Hepatocyte (in vitro differentiated cells): ENCODE results near the gene HSD17B3. TPM values are rescaled to one million over a fixed set of nuclear protein-coding genes. Genes with fewer than 3 reads are reported as not detected.

Experiments used
- DNase-seq: peaks from one replicate; pipeline ENCODE4 v3.0.0-alpha.2; 2016; ENCODE audit warnings: low spot score
- H2AFZ ChIP-seq: fragments of 200-600 bp; sonication (generic); 2 replicates; pipeline ENCODE4 v1.6.0; 2016; ENCODE audit warnings: antibody characterized with exemption, mild to moderate bottlenecking
- H3K27ac ChIP-seq: fragments of 200-600 bp; sonication (generic); 2 replicates; pipeline ENCODE4 v1.5.1; 2016; ENCODE audit warnings: mild to moderate bottlenecking
- H3K27me3 ChIP-seq: fragments of 200-600 bp; sonication (generic); 2 replicates; pipeline ENCODE4 v1.6.1; 2016
- H3K36me3 ChIP-seq: fragments of 200-600 bp; sonication (generic); replicated peaks from 2 replicates; pipeline ENCODE4 v1.5.1; 2016; ENCODE audit warnings: low read depth; ENCODE audit not compliant: insufficient read depth
- H3K4me1 ChIP-seq: fragments of 200-600 bp; sonication (generic); 2 replicates; pipeline ENCODE4 v1.5.1; 2016; ENCODE audit warnings: mild to moderate bottlenecking, moderate library complexity; ENCODE audit not compliant: insufficient read depth
- H3K4me2 ChIP-seq: fragments of 200-600 bp; sonication (generic); 2 replicates; pipeline ENCODE4 v1.6.0; 2016
- H3K4me3 ChIP-seq: fragments of 200-600 bp; sonication (generic); 2 replicates; pipeline ENCODE4 v1.5.1; 2016; ENCODE audit warnings: mild to moderate bottlenecking
- H3K79me2 ChIP-seq: fragments of 200-600 bp; sonication (generic); 2 replicates; pipeline ENCODE4 v1.6.0; 2017; ENCODE audit warnings: mild to moderate bottlenecking
- H3K9me2 ChIP-seq: fragments of 200-600 bp; sonication (generic); replicated peaks from 2 replicates; pipeline ENCODE4 v1.6.0; 2017; ENCODE audit warnings: mild to moderate bottlenecking; ENCODE audit not compliant: insufficient read depth
- H3K9me3 ChIP-seq: fragments of 200-600 bp; sonication (generic); 2 replicates; pipeline ENCODE4 v1.5.1; 2016; ENCODE audit warnings: low read depth, mild to moderate bottlenecking
- H4K20me1 ChIP-seq: fragments of 200-600 bp; sonication (generic); 2 replicates; pipeline ENCODE4 v1.6.0; 2016; ENCODE audit warnings: mild to moderate bottlenecking; ENCODE audit not compliant: insufficient read depth, poor library complexity, severe bottlenecking
- CTCF ChIP-seq: fragments of 200-600 bp; sonication (generic); IDR thresholded peaks from 2 replicates; pipeline ENCODE4 v1.5.1; 2016; ENCODE audit warnings: antibody characterized with exemption, mild to moderate bottlenecking; ENCODE audit not compliant: poor library complexity
- EZH2 ChIP-seq: fragments of 200-600 bp; sonication (generic); IDR thresholded peaks from 2 replicates; pipeline ENCODE4 v1.6.1; 2016; ENCODE audit warnings: antibody characterized with exemption, mild to moderate bottlenecking, borderline replicate concordance
- EZH2phosphoT487 ChIP-seq: fragments of 200-600 bp; sonication (generic); IDR thresholded peaks from one replicate; pipeline ENCODE4 v1.6.1; 2018; ENCODE audit warnings: antibody characterized with exemption, mild to moderate bottlenecking, low read depth, moderate library complexity; ENCODE audit not compliant: unreplicated experiment, severe bottlenecking
- WGBS: methylation state at CpG from one replicate; pipeline ENCODE4 v1.1.6; 2016; ENCODE audit warnings: low lambda C conversion rate; ENCODE audit errors: missing lambda C conversion rate; 5-methylcytosine and 5-hydroxymethylcytosine counted together
- polyA plus RNA-seq: library from polyadenylated mRNA; unstranded; fragments of >200 nt; fragmentation: Nextera tagmentation; extraction: Ambion mirVana; gene quantifications from 2 replicates; pipeline ENCODE4 v1.2.1, GENCODE V29; 2016
- total RNA-seq: library from RNA; depleted of rRNA; stranded (reverse); fragments of >200 nt; gene quantifications from 2 replicates; pipeline ENCODE4 v1.2.3, GENCODE V29; 2014

HSD17B3 gene
- total and polyA plus RNA-seq, 2 experiments from 2014 or later: 0.67 to 0.74 TPM

- 60% methylated on average over 3 of the region's 3 CpGs for WGBS
- H3K27me3 ChIP-seq: no peaks in the 10 kb centered on the region
- H3K79me2 ChIP-seq: no peaks in the 10 kb centered on the region
- H3K9me2 ChIP-seq: no peaks in the 10 kb centered on the region
- DNase-seq: no peak
- H3K27ac ChIP-seq: no peak overlapping the region
- H3K4me3 ChIP-seq: no peak overlapping the region
- no peaks in the 10 kb centered on the region for H3K4me1 ChIP-seq
- no peak overlapping the region for H2AFZ ChIP-seq
- no peak overlapping the region for H3K4me2 ChIP-seq
- H4K20me1 ChIP-seq: no peaks in the 10 kb centered on the region
- no peaks in the 10 kb centered on the region for H3K9me3 ChIP-seq
- TF ChIP-seq EZH2phosphoT487: no peak
- no peak for TF ChIP-seq EZH2
- TF ChIP-seq CTCF: no peak
- no peaks in the 10 kb centered on the region for H3K36me3 ChIP-seq
Observed at GRCh38 chr9:96293498-96294158, 8.3 kb downstream of the HSD17B3 start.

GRCh38 chr9:96289392-96289791 is 12.6 kb downstream of the HSD17B3 start:
- Histone ChIP-seq H3K9me3 (no peaks in the 10 kb centered on the region), H3K4me1 (no peaks in the 10 kb centered on the region), H3K9me2 (no peaks in the 10 kb centered on the region), H3K27ac (no peak overlapping the region), H3K36me3 (no peaks in the 10 kb centered on the region), H3K4me3 (no peak overlapping the region), H2AFZ (no peak overlapping the region), H3K4me2 (no peak overlapping the region), H3K27me3 (no peaks in the 10 kb centered on the region), H4K20me1 (no peaks in the 10 kb centered on the region), H3K79me2 (no peaks in the 10 kb centered on the region)
- TF ChIP-seq CTCF (no peak), EZH2 (no peak), EZH2phosphoT487 (no peak)
- DNase-seq: no peak
- 100% methylated on average over 2 of the region's 2 CpGs for WGBS

GRCh38 chr9:96281641-96282040 is 20.3 kb downstream of the HSD17B3 start:
- no peaks in the 10 kb centered on the region for H3K4me1 ChIP-seq
- H3K36me3 ChIP-seq: no peaks in the 10 kb centered on the region
- no peaks in the 10 kb centered on the region for H3K79me2 ChIP-seq
- peak overlapping the region; percentile 9 for H3K27ac ChIP-seq
- no peak for DNase-seq
- 77% methylated on average over 6 of the region's 6 CpGs for WGBS
- TF ChIP-seq CTCF (no peak), EZH2 (no peak), EZH2phosphoT487 (no peak)
- no peaks in the 10 kb centered on the region for H3K27me3 ChIP-seq
- H3K4me3 ChIP-seq: no peak overlapping the region
- no peaks in the 10 kb centered on the region for H3K9me2 ChIP-seq
- H3K9me3 ChIP-seq: no peaks in the 10 kb centered on the region
- no peaks in the 10 kb centered on the region for H4K20me1 ChIP-seq
- no peak overlapping the region for H3K4me2 ChIP-seq
- H2AFZ ChIP-seq: no peak overlapping the region
